Measurements from ENCODE around the gene FOXK1.

The FOXK1 gene

GRCh38 chr7:4768597-4769569 lies 86.8 kb downstream of the FOXK1 start:
- DNase-seq = no peak

GRCh38 chr7:4769761-4770160 lies 87.7 kb downstream of the FOXK1 start:
- DNase-seq = no peak

DNA sequence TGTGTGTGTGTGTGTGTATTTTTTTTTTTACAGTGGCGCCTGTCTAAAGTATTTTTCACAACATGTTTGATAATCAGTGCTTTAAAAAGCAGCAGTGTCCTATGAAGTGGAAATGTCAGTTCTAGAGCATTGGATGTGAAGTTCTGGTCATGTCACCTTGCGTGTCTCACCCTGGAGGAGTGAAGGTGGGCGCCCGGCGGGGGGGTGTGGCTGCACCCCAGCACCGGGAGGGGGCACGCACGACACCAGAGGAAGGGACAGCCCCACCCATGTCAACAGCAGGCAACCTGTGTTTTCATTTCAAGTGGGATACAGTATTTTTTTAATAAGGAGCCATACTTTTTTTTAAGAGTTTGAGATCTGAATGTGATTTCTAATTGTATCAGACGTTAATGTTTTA lies 88.8 kb downstream of the FOXK1 start:
- DNase-seq = no peak

DNA sequence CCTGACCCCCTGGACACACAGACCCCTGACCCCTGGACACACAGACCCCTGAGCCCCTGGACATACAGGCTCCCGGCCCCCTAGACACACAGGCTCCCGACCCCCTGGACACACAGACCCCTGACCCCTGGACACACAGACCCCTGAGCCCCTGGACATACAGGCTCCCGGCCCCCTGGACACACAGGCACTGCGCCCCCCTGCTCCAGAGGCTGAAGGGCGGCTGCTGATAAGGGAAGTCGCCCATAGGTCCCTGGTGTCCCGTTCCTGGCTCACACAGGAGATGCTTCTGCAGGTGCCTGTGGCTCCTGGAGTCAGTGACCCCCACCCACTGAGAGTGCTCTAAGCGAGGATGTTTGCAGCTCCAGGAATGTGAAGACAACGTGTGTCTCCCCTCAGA lies 89.6 kb downstream of the FOXK1 start:
- no peak for DNase-seq

DNA sequence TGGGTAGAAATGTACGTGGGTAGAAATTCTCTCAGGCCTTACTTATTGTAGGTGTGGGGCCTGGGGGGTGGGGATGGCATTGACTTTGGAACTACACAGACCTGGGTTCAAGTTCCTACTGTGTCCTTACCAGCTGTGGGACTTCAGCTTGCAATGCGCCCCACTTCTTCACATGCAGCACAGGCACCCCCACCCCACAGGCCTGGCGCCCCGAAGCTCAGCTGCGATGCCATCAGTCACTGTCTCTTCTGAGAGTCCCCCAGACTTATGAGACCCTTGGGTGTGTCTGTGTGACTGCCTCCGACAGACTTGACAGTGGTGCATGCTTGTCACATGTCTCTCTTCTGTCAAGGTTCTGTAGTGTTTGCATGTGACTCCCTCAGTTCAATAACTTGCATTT lies 90.2 kb downstream of the FOXK1 start:
- DNase-seq = no peak

DNA sequence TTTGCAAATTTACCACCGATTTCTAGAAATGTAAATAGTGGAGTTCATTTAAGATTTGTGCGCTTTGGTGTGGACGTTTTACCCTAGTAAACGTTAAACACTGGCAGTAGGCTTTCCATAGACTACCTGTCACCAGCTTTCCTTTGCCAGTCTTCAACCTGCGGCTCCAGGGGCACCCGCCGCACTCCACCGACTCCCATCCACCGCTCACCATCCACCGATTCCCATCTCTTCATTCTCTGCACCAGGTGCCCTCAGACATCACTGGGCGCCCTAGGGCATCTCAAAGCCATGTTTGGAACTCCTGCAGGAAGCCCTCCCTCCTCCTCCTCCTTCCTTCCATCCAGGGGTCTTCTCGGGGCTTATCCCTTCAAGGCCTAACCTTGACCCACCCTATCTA lies 91.9 kb downstream of the FOXK1 start:
- DNase-seq = no peak

DNA sequence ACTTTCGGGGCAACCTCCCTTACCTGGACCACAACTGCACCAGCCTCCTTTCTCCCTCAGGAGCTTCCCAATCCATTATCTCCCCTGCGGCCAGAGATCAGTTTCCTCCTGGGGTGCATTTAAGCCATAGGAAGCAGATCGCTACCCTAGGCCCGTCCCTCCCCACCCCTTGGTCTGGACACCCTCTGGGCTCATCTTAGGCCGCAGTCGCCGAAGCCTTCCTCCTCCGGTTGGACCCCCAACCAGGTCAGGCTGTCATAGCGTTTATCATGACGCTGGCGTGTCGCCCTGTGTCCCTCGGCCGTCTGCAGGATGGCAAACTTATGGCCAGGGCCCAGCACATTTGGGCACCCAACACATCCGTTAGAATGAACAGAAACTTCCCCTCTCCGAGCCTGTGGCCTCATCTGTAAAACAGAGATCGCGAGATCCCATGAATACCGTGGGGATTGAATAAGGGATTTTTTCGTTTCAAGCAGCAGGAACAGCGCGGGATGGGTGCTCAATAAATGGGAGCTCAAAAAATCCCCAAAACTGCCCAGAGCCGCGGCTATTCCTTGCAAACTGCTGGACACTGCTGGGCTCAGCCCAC lies 92.7 kb downstream of the FOXK1 start:
- DNase-seq = no peak

DNA sequence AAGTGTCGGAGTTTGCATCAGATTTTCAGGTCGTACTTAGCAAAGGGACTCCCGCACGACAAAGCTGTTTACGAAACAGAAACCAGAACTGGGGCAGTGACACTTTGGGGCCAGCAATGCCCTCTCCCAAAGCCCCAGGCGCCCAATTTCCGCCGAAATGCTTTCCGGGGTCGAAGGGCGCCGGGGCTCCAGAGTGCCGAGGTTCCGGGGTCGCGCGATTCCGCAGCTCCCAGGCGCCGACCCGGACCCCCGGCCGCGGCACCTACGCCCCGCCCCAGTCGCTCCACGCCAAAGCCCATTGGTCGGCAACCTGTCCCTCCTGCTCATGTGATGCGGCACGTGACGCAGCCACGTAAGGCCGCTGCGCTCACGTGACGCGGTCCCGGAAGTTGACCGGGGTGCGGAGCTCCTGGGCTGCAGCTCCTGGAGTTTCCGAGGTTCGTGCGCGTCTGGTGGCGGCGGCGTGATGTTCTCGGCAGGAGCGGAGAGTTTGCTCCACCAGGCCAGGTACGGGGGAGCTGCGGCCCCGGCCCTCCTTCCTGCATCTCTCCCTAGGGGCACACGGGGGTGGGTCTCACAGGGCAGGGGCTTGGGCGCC lies 93.3 kb downstream of the FOXK1 start, which contains the start of gene AP5Z1:
TSS of gene AP5Z1 (plus strand) at position 374 of the 598 bp plus-strand sequence. CDS start at position 467, 93 bp downstream.
- DNase-seq = peak; percentile 95

DNA sequence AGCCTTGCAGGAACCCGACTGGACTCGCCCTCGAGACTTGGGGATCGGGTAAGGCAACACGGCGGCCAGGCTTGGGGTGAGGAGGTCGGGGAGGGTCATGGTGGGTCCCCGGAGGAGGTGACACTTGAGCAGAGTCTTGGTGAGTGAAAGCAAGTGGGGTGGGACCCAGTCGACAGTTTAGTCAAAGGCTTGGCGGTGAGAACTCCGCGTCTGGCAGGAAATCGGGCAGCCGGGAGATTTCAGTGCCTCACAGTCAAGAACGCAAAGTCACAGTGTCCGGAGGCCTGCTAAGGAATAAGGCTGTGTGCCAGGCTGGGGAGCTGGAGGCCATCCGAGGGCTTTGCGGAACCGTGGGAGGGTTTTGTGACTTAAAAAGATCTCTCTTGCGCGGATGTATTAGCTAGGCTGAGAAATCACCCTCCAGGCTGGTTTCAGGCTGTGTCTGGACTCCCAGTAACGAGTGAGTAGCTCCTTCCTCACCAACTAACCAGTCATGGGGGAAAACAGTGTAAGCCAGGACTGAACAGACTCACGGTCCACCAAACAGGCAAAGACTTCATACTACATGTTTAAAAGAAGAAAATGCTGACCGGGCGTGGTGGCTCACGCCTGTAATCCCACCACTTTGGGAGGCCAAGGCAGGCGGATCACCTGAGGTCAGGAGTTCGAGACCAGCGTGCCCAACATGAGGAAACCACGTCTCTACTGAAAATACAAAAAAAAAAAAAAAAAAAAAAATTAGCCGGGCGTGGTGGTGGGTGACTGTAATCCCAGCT lies 93.9 kb downstream of the FOXK1 start:
- DNase-seq = peak; percentile 56

DNA sequence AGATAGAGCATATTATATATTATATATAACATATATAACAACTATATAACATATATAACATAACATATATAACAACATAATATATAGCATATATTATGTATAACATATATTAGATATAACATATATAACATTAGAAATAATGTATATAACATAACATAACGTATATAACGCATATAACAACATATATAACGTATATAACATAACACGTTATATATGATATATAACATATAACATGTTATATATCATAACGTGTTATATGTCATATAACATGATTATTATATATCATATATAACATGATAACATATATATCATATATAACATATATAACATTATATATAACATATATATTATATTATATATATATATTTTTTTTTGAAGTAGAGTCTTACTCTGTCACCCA lies 97.0 kb downstream of the FOXK1 start:
- no peak for DNase-seq

DNA sequence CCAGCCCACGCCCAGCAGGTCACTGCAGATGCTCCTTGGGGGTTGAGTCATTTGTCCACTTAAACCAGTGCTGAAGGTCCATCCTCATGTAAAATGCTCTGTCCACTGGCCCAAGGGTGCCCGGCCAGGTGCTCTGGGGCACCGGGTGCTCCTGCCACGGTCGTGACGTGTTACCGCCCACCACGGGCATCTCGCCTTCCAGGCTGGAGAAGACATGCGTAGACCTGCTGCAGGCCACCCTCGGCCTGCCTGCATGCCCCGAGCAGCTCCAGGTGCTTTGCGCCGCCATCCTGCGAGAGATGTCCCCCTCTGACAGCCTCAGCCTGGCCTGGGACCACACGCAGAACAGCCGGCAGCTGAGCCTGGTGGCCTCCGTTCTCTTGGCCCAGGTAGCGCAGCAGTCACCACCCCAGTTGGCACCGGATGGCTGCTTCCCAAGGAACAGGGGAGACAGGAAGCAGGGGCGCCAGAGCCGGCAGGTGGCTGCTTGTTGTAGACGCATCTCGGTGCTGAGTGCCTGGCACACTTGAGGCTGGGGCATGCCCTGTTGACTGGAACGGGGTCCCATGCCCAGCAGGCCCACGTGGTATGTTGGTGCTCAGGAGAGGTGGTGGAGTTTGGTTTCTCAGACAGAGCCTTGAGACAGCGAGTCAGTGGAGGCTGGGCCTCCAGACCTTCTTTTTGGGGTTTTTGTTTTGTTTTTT lies 99.4 kb downstream of the FOXK1 start:
- no peak for DNase-seq

DNA sequence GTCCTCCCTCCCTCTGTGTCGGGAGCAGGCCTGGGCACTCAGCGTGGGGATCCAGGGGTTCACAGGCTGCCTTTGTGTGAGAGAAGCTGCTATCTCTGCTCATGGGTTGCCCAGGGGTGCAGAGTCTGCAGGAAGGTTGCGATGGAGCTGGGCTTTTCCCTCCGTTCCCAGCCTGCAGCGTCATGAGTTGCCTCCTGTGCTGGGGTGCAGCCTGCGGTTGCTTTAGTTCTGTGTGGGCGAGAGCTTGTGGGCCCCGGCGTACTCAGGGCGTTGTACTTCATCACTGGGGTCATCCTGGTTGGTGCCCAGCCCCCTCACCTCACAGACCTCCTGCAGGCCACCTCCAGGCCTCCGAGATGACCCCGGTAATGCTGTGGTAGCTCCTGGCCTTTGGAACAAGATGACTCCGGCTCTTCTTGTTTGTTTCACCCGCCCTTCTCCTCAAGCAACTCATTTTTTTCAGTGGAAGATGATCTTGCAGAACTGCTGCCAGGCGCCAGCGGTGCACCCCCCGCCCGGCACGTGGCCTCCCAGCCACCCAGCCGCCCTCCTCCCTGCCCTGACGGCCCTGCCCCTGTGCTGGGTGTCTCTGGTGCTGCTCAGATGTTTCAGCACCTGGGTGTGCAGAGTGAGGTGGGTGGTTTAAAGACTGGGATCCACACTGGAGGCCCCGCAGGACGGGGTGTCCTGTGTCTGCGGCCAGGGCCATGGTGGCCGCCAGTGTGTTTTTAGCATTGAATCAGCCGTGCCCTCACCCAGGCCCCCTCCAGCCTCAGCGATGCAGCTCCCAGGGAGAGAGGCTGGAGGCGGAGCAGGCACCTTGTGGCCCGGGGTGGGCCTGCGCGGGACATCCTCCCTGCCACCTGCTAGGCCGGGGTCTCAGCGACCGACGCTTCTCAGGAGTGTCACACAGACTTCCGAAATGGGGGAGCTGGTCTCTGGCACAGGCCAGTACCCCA lies 100.5 kb downstream of the FOXK1 start:
- no peak for DNase-seq

- DNase-seq = no peak
These were observed 101.2 kb downstream of the FOXK1 start for GRCh38 chr7:4783292-4783652.

- no peak for DNase-seq
These were observed 101.8 kb downstream of the FOXK1 start for GRCh38 chr7:4783762-4784351.

DNA sequence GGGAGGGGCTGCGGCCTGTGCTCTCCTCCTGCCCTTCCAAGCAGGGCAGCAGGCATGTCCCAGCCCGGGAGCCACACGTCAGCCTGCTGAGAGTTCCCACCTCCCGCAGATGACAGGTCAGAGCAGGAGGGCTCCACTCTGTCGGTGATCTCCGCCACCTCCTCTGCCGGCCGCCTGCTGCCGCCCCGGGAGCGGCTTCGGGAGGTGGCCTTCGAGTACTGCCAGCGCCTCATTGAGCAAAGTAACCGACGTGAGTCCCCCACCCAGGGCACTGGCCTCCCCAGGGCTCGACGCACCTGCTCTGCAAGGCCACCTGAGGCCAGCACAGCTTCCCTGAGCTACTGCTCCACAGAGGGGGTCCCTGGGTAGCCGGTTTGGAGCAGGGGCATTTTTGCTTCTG lies 102.7 kb downstream of the FOXK1 start:
- DNase-seq = no peak

GRCh38 chr7:4785371-4785770 lies 103.3 kb downstream of the FOXK1 start:
- DNase-seq = no peak

DNA sequence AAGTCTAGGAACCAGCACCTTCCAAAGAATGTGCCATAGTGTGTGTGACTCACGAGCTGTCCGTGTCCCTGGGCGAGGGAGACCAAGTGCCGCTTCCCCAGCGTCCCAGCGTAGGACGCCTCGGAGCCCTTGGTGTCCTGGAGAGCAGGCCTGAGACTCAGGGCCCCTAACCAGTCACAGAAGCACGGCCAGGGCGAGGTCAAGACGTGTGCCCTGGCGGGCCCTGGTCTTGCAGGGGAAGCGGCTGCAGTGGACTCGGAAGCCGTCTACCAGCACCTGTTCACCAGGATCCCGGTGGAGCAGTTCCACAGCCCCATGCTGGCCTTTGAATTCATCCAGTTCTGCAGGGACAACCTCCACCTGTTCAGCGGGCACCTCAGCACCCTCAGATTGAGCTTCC lies 103.9 kb downstream of the FOXK1 start:
- no peak for DNase-seq

GRCh38 chr7:4787541-4787940 lies 105.4 kb downstream of the FOXK1 start:
- DNase-seq = no peak

DNA sequence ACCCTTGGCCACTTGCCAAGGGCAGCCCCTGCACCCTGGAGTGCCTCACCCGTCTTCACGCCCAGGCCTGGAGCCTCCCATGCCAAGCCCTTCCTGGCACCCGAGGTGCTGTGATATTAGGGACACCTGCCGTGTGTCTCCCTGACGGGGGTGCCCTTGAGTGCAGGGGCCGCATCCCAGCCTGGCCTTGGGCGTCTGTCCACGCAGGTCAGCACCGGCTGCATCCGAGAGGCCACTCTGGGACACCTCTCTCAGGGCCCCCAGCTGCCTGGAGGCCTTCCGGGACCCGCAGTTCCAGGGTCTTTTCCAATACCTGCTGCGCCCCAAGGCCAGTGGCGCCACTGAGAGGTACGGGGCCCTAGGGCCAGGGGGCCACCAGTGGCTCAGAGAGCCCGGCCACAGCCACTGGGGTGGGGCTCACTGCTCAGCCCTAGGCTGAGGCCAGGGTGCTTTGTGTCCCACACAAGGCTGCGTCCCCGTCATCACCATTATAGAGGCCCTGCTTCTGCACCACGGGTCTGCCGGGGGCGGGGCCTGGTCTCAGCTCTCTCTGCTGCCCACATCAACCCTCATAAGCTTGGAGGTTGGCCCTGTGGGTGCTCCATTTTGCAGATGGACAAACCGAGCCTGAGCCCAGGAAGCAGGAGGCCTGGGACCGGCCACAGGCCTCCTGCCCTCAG lies 106.0 kb downstream of the FOXK1 start:
- DNase-seq = no peak

DNA sequence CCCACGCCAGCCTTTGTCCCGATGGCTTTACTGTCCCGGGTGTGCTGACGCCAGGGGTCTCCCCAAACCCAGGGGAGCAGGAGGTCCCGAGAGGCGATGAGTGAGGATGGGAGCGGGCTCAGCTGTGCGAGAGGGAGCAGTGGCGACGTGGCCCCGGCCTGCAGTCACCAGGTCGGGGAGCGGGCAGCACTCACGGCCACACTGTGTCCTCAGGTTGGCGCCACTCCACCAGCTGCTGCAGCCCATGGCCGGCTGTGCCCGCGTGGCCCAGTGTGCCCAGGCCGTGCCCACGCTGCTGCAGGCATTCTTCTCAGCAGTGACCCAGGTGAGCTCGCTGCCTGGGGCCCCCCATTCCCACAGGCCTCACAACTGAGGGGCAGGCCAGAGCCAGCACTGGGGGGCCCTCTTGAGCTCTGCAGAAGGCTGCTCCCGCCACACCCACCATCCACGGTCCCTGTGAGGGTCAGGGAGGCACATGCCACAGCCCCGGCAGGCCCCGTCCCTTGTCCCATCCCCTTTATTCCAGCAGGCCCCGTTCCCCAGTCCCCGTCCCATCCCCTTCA lies 106.6 kb downstream of the FOXK1 start:
- DNase-seq = no peak

All from hematopoietic multipotent progenitor cell treated with erythropoietin and hydrocortisone succinate and interleukin-3 and kit ligand, for 8 days (in vitro differentiated cells).